OCI-M2 (cell line): ENCODE measurements around the gene RPTOR.

Experiments
- DNase-seq: peaks from one replicate; lab custom pipeline; 2025; ENCODE audit not compliant: unreplicated experiment; lab: John Stamatoyannopoulos, UW

RPTOR gene

GRCh38 chr17:80712606-80713005 lies 168.0 kb downstream of the RPTOR start:
- DNase-seq = no peak

DNA sequence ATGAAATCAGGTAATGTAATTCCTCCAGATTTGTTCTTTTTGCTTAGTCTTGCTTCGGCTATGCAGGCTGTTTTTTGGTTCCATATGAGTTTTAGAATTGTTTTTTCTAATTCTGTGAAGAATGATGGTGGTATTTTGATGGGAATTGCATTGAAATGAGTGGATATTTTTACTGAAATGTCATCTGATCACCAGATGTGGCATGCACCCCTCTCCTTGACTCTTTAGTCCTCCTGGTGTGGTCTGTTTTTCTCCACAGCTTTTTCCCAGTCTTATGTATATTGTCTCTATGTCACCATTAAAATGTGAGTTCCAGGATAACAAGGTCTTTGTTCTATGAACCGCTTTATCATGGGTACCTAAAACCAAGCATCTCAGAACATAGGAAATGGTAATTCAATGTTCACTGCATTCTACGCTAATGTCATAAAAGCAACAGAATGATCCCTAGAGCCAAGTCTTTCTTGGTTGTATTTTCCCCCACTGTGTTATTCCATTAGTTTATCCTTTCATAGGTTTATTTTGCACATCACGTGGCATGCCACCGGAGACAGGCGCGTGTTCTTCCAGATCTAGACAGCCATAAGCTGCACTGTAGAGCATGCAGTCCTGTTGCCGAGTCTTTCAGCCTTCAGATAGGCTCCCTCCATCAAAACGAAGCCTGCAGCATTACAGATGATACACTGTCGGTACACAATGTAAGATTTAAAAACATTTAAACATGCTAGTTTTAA lies 172.5 kb downstream of the RPTOR start:
- no peak for DNase-seq

DNA sequence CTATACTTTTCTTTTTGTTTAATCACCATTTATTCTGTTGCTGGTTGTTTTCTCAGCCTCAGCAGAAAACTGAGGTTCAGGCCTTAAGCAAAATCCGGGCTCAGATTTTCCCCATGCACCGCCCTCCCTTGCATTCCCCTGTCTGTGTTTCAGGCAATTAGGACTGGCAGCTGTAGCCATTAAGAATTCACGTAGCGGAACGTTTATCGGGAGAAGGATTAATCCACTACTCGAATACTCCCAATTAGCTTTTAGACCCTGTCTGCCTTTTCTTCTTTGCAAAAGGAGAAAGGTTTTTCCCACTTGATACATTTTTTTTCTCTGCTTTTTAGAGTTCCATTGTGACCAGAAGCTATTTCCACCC lies 173.1 kb downstream of the RPTOR start:
- DNase-seq = no peak

DNA sequence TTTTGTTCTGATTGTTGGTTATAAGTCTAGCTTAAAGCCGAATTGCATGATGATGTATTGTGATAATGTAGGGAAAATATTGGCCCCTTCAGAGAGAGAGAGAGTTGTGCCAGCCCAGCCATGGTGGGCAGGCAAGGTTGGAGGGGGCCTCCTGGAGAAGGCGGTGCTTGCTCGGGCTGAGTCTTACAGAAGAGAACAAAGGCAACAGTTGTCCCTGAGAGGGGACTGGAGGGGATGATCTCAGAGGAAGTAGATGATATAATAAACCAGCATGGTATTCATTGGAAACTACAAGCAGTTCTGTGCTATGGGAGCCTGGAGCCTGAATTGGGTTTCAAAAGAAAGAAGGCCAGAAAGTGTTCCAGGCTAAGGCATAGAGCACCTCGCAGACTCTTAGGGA lies 173.8 kb downstream of the RPTOR start:
- no peak for DNase-seq

GRCh38 chr17:80719449-80719848 lies 174.8 kb downstream of the RPTOR start:
- DNase-seq = no peak

- DNase-seq = no peak
These were observed 176.3 kb downstream of the RPTOR start for GRCh38 chr17:80720610-80721577.

GRCh38 chr17:80722661-80723060 lies 178.0 kb downstream of the RPTOR start:
- DNase-seq = no peak

DNA sequence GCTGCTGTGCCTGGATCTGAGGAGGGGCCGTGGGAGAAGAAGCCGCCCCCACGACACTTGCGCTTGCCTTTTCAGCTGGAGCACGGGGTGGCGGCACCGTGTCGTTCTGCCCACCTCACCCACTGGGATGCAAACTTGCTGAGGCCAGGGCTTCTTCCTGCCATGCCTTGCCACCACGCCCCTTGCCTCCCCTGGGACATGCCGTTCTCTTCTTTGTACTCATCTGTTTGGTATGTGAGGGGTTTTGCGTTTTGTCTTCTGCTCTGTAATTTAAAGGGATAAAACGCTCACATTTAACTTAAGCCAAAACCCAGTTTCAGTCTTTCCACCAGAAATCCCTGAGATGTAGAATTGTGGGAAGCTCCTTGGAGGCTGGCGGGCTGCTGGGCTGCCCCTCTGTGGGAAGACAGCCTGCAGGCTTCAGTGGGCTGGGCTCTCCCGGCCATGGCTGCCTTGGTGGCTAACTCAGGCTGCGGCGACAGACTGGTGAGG lies 180.2 kb downstream of the RPTOR start:
- DNase-seq = no peak

GRCh38 chr17:80725517-80725916 lies 180.9 kb downstream of the RPTOR start:
- DNase-seq = no peak

GRCh38 chr17:80726558-80727408 lies 182.1 kb downstream of the RPTOR start:
- no peak for DNase-seq

- no peak for DNase-seq
These were observed 182.7 kb downstream of the RPTOR start for GRCh38 chr17:80727409-80727755.

DNA sequence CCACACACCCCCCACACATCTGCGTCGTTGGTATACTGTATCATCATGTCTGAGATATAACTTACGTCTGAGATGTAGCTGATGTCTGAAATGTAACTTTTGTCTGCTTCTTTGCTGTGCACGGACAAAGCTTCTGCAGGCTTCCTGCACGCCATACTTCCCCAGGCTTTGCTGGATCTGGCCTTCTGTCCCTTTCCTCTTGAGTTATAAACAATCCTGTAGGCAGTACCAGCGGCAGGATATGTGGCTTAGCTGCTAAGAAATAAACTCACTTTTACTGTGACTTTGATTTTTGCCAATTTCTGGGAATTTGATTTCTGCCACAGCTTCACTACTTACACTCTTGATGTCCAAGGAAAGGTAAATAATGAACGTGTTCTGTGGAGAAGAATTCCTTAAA lies 184.4 kb downstream of the RPTOR start:
- DNase-seq = no peak

GRCh38 chr17:80729761-80730160 lies 185.1 kb downstream of the RPTOR start:
- no peak for DNase-seq

- DNase-seq = no peak
These were observed 186.1 kb downstream of the RPTOR start for GRCh38 chr17:80730739-80731138.

DNA sequence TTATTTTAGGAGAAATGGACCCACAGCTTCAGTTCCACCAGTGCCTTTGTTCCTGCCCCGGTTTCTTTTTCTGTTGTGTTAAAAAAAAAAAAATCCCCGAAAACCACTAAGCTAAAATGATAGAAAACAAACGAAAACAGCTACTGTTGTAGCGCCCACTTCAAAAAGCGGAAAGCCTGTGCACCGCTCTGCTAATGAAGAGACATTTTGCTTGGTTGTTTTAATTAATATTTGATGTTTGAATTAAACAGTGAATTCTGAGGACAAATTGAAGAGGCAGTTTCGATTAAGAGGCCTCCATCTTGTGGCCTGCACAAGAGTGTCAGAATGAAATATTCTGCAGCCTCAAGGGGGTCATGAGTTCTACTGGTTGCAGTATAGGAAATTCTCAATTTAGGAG lies 186.7 kb downstream of the RPTOR start:
- no peak for DNase-seq

- DNase-seq = no peak
These were observed 187.6 kb downstream of the RPTOR start for GRCh38 chr17:80732268-80732667.

DNA sequence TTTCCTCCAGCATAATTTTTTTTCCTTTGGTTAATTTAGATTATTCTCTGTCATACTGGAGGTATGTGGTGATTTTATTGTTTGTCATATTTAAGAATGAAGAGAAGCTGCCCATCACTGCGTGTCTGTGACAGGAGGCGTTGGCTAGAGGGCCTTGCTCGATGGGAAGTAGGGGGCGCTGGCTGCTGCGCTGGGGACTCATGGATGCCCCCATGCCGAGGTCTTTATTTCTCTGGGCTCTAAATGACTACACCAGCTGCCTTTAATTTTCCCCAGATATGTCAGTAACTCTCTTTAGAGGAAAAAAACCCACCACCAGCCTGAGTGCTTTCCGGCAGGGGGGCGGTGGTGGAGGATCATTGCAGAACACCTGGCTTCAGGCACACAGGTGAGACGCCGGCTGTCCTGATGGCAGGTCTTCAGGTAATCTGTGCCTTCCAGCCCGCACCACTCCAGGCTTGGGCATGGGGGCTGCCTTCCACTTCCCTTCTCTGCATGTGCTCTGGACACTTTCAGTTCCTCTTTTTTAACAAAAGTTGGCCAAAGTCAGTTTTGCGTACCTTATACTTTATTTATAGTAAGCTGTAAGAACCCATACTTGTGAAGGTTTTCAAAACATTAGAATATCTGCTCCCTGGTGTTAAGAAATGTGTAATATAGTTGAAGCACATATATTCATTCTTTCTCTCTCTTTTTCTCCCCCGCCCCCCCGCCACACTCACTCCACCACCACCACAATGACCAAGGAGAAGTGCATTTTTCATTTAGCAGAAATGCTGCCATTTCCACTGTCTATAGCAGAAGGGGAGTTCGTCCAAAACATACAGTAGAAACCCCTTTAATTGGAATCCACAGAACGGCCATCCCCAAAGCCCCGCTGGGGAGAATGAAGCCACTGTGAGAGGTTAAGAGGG lies 192.7 kb downstream of the RPTOR start:
- DNase-seq = no peak

DNA sequence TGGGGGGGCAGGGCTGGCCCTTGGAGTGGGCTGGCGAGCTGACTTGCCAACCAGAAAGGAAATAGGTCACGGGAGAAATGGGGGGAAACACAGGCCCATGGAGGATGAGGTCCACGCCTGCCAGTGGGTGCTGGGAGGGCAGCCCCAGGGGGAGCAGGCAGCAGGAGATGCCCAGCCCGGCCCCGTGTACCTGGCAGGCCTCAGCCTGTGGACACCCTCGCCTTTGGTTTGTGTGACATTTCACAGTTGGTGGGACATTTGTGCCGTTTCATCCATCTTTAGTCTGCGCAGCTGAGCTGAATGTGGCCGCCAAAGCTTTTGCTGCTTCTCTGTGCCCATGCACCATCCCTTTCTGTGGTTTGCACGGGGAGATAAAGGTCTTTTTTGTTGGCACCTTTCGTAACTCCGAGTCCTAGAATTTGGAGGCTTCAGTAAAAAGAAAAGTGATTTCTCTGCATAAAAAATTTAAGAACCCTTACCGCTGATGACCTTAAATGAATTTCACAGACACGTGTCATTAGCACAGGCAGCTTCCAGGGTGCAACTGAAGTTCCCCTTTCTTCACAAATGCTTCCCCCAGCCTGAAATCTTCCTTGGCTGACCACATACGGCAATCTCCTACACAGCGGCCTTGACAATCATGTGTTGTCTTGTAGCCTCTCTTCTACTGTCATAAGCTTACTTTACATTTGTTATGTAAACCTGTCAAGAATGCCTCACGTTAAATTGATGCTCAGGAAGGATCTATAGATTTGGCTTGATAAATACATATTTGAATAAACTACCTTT lies 193.6 kb downstream of the RPTOR start:
- no peak for DNase-seq

DNA sequence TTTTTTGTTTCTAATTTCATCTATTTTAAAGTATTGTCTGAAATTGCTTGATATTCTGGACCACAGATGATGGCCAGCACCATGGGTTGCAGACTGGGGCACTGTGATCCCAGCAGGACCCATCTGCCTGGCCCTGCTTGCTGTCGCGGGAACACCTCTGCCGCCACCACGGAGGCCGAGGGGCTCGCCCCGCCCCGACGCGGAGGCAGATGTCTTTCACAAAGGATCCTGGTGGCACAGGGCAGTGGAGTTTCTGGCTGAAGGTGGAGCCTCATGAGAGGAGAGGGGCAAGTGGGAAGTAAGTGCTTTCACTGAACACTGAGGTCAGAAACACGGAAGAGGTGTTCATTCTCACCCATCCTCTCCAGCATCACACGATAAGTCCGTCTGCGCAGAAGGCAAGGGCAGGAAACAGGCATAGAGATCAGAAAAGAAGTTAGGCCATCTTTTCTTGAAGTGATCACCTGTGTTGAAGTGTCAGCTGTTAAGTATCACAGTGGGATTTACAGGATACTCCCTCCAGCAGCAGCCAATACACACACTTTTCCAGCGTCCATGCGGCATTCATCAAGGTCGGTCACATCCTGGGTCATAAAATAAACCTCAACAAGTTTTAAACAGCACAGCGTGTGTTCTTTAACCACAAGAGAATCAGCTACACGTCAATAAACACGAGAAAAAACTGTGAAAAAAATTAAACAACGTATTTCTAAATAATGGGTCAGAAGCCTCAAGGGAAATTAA lies 194.5 kb downstream of the RPTOR start:
- DNase-seq = no peak
